Stimulated activated CD4-positive, alpha-beta T cell treated with anti-CD3 and anti-CD28 coated beads, Interleukin-1b, Interleukin-23, amount 100 ng/mL, for 48 hours (primary cell): Measurements from ENCODE around the gene KRTAP9-9.
"Not testable (repeated sequence)": the region's sequence is repeated elsewhere in the genome, so short reads cannot be mapped to it uniquely, and the experiment has no call there.

Experiments
- DNase-seq: peaks from one replicate; pipeline ENCODE4 v3.0.0-alpha.2; 2020

Gene KRTAP9-9

DNA sequence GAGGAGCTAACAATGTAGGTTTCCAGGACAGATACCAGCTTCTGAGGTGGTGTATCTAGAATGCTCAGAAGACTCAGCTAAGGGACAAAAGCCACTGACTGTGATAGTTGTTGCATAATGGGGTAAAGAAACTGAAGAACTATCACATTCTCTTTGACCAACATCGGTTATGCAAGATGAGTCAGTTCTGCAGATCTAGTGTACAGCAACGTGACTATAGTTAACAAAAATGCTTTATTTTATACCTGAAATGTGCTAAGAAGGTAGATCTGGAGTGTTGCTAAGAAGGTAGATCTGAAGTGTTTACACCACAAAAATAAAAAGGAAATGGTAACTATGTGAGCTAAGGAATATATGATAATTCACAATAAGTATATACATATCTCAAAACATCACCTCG, 12.5 kb downstream of the KRTAP9-9 start:
- no peak for DNase-seq

DNA sequence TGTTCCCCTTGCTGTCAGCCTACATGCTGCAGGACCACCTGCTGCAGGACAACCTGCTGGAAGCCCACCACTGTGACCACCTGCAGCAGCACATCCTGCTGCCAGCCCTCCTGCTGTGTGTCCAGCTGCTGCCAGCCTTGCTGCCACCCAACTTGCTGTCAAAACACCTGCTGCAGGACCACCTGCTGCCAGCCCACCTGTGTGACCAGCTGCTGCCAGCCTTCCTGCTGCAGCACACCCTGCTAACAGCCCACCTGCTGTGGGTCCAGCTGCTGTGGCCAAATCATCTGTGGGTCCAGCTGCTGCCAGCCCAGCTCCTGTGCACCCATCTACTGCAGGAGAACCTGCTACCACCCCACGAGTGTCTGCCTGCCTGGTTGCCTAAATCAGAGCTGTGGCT, 16.1 kb downstream of the KRTAP9-9 start:
- not testable (repeated sequence) for DNase-seq

DNA sequence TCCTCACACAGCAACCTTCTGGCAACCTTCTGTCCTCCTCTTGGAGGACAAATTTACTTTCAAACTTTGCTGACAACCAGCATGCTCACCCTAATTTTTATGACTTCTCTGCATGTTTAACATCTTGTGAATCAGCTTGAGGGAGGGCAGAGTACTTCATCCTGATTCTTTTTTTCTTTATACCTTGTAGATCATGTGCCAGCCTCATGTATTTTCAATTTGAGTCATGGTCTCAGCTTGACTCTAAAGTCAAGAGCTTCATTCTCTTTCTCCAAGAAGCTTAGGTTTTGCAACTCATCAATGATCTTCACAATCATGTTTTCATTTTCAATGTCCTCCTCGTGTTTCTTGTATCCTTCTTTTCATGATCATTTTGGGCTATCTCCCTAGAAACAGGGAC, 16.7 kb downstream of the KRTAP9-9 start:
- DNase-seq: no peak

DNA sequence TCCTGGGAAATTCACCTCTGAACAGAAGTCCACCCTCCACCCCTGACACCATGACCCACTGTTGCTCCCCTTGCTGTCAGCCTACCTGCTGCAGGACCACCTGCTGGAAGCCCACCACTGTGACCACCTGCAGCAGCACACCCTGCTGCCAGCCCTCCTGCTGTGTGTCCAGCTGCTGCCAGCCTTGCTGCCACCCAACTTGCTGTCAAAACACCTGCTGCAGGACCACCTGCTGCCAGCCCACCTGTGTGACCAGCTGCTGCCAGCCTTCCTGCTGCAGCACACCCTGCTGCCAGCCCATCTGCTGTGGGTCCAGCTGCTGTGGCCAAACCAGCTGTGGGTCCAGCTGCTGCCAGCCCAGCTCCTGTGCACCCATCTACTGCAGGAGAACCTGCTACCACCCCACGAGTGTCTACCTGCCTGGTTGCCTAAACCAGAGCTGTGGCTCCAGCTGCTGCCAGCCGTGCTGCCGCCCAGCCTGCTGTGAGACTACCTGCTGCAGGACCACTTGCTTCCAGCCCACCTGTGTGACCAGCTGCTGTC, 20.5 kb downstream of the KRTAP9-9 start, which contains the start of gene KRTAP9-7:
KRTAP9-7 (plus strand) TSS at position 51 of the 543 bp plus-strand sequence; CDS start at position 51, 0 bp downstream.
- DNase-seq: not testable (repeated sequence)

DNA sequence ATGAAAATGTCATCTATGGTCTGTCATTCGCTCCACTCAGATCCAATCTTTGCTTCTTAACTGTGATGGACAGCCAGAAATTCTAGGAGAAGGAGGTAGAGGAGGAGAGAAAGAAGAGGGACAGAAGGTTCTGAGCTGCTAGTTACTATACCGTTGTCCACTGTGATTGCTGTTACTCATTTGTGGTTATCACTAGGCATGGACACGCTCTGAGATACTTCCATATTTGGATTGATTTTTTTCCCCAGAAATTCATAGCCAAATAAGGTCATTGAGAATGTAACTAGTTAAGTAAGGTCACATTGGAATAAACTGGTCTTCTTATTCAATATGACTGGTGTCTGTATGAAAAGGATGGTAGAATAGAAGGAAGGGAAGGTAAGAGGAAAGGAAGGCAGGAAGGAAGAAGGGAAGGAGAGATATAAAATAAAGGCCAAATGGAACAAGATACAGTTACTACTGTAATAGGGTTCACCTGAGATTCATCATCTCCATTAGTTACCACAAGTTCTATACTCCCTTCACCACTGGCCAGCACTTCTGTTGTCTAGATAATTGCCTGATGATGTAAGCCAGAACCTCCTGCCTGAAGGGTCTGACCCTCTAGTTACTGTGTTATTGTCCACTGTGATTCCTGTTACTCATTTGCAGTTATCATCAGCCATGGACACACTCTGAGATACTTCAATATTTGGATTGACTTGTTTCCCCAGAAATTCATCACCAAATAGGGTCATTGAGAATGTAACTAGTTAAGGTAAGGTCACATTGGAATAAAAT, 23.2 kb downstream of the KRTAP9-9 start:
- no peak for DNase-seq

GRCh38 chr17:41284043-41284442, 28.9 kb downstream of the KRTAP9-9 start:
- DNase-seq: no peak

DNA sequence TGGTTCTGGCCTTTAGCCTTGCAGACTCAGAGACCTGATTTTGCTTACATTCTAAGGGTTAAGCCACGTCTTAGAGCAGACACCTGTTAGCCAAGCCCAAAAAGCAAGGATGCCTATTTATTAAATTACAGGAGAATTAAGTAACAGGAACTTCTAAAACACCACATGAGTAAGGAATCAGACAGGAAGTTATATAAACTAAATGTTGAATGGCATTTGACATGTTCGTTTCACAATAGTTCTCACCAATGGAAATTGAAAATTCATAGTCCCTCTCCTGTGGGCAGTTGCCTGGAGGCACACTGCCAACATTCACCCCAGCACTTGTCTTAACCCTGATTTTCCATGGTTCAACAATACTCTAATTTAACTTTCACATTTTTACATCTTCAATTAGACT, 29.4 kb downstream of the KRTAP9-9 start:
- DNase-seq: no peak

- no peak for DNase-seq
Observed at GRCh38 chr17:41287050-41287449, 31.9 kb downstream of the KRTAP9-9 start.

GRCh38 chr17:41294016-41294415, 38.8 kb downstream of the KRTAP9-9 start:
- DNase-seq: no peak

GRCh38 chr17:41296846-41297245, 41.7 kb downstream of the KRTAP9-9 start:
- DNase-seq: no peak

- no peak for DNase-seq
Observed at GRCh38 chr17:41298458-41299135, 43.4 kb downstream of the KRTAP9-9 start.

DNA sequence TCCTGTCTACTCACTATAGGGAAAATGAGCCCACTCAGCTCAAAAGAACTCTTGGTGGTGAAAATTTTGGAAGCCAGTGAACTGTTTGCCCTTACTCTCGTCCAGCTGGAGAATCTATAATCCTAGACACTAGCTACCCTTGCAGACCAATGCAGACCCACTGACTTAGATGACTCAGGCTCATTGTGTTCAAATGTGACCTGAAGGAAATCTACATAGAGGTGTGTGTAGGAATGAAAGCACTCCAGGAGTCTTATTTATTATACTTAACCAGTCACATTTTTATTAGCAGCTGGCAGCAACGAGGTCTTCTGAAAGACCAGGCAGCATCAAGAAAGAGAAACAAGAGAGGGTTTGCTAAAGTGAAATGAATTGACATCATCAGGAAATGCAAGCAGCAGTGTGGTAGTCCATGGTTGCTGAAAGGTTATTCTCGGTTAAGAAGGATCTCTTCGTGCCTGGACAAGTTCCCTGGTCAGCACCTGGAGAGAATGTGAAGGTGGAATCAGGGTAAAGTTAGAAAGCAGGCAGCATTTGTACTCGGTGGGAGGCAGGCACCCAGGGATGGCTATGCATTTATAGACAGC, 46.1 kb downstream of the KRTAP9-9 start:
- no peak for DNase-seq

DNA sequence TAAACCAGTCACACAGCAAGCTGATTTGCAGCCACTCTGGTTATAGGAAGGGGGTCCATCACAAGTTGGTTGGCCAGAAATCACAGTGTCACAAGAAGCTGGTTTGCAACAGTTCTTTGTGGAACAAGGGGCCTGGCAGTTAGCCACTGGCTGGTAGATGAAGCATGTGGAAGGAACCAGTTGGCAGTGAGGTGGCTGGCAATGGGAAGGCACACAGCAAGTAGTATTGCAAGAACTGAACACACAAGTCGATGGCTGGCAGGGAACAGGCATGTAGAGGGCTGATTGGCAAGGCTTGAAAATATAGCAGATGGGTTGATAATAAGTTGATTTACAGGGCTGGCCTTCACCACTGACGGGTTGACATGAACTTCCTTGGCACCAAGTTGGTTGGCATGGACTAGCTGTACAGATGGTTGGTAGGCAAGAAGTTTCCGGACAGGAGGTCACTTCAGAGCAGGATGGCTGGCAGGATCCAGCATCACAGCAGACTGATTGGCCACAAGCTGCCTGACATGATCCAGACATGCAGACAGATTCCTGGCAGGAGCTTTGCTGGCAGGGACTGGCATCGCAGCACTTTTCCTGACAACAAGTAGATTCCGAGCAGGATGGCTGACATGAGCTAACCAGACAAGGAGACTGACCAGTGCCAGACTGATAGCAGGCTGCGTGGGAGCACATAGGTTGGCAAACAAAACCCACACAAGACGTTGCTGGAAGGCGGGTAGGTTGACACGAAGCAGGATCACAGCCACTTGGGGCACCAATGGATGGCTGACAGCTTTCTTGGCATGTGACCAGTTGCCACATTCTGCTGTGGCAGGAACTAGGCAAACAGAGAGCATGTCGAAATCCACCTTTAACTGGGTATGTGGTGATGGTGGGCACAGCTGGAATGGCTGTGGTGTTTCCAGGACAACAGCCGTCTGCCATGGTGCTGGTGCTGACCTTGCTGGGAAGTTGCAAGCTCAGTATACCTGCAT, 47.0 kb downstream of the KRTAP9-9 start, which contains the start of gene KRTAP29-1:
KRTAP29-1 (minus strand) TSS at position 936 of the 986 bp plus-strand sequence; CDS start at position 936, 0 bp downstream.
- no peak for DNase-seq

- DNase-seq: no peak
Observed at GRCh38 chr17:41302981-41303380, 47.8 kb downstream of the KRTAP9-9 start.

DNA sequence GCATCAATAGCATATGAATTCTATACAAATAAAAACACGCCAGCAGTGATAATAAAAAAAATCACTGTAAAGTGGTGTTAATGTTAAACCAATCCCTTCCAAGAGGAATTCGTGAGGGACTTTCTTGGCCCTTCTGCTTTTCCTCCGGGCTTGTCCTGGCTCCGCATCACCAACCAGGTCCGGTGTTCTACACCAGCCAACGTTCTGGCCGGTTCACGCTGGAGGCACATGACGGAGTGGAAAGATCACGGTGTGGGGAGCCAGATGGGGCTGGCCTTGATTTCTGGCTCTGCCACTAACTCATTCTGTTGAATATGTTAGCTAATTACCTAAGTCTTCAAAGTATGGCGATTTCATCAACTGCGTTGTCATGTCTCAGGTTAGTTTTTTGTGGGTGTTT, 48.9 kb downstream of the KRTAP9-9 start:
- DNase-seq: no peak
